Activated T-helper 1 cell treated with anti-CD3 and anti-CD28 coated beads, Interleukin-2, amount 50 U/mL, for 16 hours (primary cell): Measurements from ENCODE around the gene NR1H2.

Experiments
- DNase-seq, 2 donors: peaks; one replicate each; pipeline ENCODE4 v3.0.0-alpha.2; 2020; ENCODE audit warnings: low read depth in 1 of 2, low spot score in 1 of 2

Gene NR1H2

DNA sequence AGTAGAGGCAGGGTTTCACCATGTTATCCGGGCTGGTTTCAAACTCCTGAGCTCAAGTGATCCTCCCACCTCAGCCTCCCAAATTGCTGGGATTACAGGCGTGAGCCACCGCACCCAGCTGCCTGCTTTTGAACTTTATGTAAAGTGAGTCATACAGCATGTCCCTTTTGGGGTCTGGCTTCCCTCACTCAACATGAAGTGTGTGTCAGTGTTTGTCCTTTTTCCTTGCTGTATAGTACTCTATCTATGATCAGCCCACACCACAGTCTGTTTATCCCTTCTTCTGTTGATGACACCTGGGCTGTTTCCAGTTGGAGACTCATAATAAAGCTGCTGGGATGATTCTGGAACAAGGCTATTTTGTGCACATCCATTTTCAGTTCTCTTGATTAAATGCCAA lies 44.6 kb downstream of the NR1H2 start:
- DNase-seq = no peak

- DNase-seq = no peak
These were observed 46.4 kb downstream of the NR1H2 start for GRCh38 chr19:50422397-50423278.

DNA sequence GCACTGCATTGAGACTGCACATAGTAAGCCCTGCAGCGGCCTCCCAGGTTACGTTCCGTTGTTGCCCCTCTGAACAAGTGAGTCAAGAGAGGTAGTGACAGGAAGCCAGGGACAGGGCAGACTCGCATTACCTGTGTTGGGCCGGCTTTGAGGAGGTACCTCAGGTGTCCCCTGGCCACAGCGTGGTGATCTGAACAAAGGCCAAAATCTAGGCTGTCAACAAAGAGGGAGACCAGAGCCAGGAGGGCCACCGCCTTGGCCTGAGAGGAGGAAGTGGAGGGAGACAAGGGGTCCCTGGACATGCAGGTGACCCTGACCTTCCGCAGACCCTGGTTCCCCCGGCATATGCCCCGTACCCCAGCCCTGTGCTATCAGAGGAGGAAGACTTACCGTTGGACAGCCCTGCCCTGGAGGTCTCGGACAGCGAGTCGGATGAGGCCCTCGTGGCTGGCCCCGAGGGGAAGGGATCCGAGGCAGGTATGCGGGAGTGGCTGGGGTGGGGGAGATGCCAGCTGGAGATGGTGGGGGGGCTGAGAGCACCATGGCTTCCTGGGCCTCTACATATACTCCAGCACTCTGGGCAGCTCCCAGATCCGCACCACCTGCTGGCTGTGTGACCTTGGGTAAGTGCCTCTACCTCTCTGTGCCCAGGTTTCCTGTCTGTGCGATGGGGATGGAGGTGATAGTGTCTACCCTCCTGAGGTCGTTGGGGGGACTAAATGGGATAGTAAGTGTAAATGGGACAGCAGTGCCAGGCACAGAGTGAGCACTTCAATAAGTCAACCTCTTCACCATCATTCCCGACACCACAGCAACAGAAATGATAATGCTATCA lies 47.2 kb downstream of the NR1H2 start:
- DNase-seq = no peak

DNA sequence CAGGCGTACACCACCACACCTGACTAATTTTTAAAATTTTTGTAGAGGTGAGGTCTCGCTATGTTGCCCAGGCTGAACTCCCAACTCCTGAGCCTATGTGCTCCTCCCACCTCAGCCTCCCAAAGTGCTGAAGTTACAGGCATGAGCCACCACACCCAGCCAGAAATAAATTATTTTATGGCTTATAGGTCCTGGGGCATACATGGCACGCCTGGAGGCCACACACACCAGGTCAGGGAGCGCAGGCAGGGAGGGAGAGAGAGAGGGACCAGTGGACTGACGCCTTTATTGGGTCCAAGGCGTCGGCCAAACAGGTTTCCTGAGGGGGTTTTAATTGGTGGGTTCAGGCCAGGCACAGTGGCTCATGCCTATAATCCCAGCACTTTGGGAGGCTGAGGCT lies 49.3 kb downstream of the NR1H2 start:
- no peak for DNase-seq

DNA sequence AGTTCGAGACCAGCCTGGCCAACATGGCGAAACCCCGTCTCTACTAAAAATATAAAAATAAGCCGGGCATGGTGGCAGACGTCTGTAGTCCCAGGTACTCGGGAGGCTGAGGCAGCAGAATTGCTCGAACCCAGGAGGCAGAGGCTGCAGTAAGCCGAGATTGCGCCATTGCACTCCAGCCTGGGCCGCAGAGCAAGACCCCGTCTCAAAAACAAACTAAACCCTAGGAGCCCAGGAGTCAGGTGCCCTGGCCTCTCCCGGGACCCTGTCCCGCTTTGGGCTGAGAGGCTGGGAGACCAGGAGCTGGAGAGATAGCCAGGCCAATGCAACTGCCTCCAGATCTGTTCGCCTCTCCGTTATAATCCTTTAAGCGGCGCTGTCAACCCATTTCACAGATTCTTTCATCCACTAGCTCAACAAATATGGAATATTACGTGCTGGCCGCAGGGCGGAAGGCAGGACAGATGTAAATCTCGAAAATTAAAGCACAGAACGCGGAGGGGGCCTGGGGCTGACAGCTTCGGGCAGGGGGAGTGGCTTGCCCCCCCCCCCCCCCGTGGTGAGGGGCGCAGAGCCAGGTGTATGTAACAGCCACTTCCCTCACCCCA lies 51.2 kb downstream of the NR1H2 start:
- DNase-seq = no peak

GRCh38 chr19:50427997-50428425 lies 51.8 kb downstream of the NR1H2 start:
- no peak for DNase-seq

- DNase-seq = no peak
These were observed 52.7 kb downstream of the NR1H2 start for GRCh38 chr19:50428772-50429463.

GRCh38 chr19:50430888-50431342 lies 54.7 kb downstream of the NR1H2 start:
- DNase-seq = no peak

- DNase-seq = peak; percentile 78 to 79
These were observed 55.3 kb downstream of the NR1H2 start for GRCh38 chr19:50431343-50432220.

DNA sequence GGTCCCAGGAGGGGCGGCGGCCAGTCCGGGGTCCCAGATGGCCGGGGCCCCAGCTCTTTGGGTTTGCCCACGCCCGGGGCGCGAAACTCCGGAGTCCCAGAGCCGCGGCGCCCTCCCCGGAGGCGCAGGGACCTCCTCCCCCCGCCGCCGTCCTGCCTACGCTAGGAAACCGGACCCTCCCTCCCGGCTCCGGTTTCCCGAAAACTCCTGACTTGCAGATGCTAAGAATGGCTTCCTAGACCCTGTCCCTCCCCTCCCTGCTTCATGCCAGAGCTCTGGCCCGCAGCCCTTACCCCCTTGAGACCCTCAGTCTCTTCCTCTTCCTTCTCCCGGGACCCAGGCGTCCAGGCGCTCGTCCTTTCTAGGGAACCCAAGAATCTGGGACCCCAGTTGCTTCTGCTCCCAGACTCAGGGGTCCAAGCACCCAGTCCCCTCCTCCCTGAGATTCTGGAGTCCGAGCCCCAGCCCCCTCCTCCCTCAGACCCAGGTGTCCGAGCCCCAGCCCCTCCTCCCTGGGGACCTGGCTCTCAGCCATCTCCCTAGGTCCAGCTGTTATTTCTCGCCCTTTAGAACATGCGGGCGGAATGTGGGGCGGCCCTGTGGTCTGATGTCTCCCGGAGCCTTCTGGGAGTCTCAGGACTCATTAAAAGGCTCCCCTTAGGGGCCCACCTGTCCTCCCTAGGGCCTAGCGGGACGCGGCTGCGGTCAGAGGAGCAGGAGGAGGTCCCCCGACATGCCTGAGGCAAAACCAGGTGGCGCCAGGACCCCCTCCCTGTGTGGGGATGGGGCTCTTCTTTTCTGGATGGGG lies 56.2 kb downstream of the NR1H2 start, which contains the start of gene MYBPC2:
TSS of gene MYBPC2 (plus strand) at position 672 of the 808 bp plus-strand sequence. CDS start at position 734, 62 bp downstream.
- no peak for DNase-seq
